Stimulated activated CD8-positive, alpha-beta memory T cell treated with anti-CD3 and anti-CD28 coated beads, Interleukin-12 subunit alpha, Interleukin-12 subunit beta, amount 100 ng/mL, for 24 hours (primary cell): Measurements from ENCODE around the gene KCNQ1OT1.

Experiments used
- DNase-seq: peaks from one replicate; pipeline ENCODE4 v3.0.0-alpha.2; 2020; ENCODE audit errors: extremely low read depth

KCNQ1OT1 gene

DNA sequence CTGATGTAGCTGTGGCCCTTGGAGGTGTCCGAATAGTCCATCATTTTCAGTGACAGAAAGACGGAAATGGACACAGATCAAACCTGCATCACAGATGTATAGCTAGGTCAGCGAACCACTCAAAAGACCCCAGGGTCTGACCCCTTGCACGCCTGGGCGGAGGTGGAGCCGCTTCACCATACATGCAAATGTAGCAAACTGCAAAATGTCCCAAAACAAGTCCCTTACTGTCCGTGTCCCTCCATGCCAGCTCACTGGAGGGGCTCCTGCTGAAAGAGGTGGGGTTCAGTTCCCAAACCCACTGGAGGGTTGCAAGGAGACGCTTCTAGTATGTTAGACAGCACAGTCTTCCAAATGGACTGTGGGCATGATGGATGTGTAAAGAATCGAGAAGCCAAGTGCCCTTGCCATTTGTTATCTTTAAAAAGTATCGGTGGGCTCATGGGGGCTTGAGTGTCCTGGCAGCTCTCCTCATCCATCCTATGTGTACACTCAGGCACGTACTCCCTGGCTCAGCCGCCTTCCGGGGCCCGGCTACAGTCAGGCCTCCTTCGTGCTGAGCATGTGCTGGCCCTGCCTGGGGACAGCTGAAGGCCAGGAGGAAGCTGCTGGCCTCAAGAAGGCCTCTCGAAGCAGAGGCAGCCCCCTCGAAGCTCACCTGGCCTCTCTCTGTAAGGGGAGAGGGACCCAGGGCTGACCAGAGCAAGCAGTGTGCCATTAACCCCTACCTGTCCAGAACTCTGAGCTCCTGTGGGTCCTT is 20.2 kb upstream of the KCNQ1OT1 start:
- DNase-seq: no peak

DNA sequence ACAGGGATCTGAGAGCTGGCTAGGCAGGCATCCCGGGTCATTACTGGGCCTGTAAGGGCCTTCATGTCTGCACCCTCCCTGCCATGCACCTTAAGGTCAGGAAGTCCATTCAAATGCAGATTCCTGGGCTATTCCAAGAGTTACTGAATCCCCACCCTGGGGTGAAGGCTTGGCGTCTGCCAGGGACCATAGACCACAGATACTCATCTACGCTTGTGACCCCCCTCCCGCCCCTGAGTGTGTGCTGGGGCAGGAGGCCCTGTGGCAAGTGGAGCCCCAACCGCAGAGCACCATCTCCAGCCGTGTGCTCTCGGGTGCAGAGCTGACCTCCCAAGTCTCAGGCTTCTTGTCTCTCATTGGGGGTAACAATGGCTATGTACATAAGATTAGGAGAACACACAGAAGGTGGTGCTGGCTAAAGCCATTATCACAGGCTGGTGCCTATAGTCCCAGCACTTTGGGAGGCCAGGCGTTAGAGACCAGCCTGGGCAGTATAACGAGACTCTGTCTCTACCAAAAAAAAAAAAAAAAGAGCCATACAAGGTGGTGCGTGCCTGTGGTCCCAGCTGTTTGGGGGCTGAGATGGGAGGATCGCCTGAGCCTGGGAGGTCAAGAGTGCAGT is 19.1 kb upstream of the KCNQ1OT1 start:
- no peak for DNase-seq

DNA sequence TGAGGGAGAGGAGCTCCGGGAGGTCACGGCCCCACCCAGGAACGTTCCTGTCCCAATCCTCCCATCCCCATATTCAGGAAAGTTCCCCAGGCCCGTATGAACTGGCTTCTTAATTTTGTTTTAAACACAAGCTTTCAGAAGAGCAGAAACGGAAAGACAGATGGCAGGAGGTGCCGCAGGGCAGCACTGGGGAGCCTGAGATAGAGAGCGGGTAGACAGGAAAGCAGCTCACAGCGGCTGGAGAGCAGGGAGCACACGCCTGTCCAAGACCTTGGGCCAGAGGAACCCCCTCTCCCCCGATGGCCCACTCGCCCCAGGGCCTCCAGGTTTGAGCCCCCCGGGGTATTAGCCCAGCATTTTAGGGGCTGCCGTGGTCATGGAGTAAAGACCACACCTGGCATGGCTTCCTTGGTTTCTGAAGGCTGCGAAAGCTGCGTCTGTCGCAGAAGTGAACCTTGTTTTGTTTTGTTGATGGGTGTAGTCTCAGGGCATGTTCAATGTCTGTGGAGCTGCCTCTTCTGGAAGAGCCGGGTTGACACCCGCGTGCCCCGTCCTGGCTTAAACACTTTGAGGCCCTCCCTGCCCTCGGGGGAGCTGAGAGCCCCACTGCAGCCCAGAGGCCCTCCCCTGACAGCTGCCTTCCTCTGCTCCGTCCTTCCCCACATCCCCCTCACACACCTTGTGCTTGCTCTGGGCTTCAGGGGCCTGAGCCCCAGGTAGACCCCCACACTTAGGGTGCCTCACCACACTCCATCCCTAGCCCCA is 17.9 kb upstream of the KCNQ1OT1 start:
- DNase-seq: no peak

DNA sequence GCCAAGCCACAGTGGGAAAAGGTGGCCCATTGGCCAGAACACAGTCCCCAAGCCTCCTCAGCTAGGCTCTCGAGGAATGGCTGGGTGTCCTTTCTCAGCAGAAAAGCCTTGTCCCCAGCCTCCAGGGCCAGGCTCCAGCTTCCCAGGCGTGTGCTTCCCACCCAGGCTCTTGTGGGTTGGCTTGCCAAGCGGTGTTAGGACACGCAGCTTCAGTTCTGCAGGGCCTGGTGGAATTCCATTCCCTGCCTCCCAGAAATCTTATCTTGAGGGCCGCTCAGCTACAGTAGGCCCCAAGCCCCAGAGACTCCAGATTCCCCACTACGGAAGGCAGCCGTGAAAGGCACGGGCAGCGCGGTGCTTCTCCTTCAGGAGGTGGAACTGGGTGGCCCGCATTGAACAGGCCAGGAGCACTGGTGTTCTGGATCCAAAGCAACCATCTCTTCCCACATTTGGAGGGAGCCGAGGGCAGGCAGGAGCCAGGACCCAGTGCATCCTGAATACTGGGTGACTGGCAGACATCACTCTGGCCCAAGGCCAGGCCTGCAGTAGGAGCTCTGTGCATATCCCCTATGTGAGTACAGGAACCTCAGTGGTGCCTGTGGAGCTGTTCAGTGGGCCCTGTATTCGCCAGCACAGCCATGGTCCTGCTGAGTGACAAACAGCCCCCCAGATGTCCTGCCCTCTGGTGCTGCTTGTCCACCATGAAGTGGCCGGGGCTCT is 16.7 kb upstream of the KCNQ1OT1 start:
- no peak for DNase-seq

DNA sequence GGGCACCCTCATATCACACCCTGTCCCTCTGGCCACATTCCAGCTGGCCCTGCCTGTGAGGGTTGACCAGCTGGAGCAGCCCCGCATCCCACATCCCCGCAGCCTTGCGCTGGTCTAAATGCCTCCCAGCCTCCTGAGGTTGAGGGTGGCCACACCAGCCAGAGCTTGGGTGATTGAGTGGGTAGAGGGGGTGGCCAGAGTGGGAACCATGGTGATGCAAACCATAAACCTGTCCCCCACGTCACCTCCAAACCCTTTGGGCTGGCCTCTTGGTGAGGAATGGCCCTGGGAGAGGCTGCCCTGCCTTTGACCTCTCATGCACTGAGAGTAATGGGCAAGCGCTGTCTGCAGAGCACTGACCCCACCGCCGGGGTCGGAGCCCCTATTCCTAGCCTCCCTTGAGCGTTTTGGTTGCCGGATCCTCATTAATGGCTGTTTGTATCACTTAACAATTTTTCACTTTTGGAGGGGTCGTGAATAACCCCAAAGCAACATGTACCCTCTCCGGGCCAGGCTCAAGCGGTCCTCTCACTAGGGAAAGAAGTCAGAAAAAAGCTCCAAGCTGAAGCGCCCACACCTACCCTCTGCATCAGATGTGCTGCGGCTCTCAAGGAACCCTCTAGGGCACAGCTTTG is 16.0 kb upstream of the KCNQ1OT1 start:
- DNase-seq: no peak

DNA sequence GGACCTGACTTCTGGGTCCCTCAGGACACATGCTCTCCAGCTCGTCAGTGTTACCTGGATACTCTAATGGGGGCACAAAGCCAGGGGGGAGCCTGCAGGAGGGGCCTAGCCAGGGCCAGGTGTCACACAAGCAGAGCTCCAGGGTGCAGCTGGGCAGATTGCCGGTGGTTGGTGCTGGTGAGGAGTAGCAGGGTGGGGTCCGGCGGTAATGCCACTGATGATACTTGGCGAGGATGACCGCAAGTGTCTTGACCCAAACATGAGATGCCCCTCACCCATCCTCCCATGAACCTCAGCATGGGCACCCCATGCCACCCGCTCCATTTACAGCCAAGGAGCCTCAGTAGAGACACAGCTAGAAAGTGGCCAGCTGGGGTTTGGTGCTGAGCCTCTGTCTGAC is 15.1 kb upstream of the KCNQ1OT1 start:
- no peak for DNase-seq

DNA sequence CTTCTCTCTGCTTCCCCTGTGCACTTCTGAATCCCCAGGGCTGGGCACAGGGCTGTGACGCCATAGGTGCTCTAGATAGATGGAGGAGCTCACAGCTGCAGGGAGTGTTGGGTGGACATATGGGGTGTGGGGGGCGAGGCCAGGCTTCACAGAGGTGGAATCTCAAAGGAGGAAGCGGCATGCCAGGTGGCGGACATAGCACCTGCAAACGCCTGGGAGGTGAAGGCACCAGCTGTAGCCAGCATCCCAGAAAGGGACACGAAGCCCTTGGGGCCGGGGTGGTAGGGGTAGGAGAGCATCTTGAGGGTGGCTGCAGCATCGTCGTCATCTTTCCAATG is 14.6 kb upstream of the KCNQ1OT1 start:
- DNase-seq: no peak

DNA sequence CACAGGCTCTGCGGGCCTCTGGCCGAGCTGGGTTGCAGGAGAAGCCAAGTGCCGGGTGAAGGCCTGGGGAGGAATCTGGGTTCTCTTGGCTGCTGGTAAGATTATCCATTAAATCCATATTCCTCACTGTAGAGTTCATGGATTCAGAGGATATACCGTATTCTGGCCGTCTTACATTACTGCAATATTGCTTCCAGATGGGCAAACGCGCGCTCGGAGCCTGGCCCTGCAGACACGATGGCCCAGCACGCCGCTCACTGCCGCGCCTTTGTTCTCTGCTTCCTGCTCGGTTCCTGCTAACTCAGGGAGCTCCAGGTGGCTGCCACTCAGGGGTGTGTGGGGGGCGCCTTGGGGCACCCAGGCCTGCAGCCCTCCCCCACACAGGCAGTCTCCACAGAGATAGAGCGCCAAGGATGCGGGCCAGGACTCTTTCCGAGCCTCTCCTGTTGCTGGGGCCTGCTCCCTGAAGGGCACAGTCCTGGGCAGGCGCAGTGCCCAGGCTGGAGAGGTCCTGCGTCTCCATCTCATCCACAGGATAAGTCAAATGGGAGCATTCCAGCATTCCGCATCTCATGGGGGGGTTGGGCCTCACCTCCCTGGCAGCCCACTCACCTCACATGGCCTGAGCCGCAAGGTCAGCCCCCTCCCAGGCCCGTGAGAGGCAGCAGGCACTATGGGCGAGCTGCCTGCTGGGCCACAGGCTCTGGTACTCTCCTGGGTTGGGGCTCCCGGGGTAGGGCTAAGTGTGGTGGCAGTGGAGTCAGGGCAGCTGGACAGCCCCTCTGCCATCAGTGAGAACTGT is 14.1 kb upstream of the KCNQ1OT1 start:
- no peak for DNase-seq

DNA sequence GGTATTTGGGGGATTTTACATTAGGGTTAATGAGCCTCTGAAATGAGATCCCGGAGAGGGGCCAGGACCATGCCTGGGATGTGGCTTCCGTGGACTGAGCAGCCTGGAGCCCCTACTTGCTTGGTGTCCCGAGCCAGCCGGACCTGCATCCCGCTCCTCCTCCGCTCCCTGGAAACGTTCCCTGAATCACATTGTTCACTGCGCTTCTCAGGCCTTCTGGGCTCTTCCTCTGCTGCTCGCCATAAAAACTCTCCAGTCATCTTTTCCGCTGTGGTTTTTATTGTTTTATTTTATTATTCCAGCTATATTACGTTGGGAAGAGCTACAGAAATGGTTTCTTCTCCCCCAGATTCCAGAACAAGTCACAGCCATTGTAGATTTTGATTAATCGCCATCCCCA is 13.3 kb upstream of the KCNQ1OT1 start:
- no peak for DNase-seq

DNA sequence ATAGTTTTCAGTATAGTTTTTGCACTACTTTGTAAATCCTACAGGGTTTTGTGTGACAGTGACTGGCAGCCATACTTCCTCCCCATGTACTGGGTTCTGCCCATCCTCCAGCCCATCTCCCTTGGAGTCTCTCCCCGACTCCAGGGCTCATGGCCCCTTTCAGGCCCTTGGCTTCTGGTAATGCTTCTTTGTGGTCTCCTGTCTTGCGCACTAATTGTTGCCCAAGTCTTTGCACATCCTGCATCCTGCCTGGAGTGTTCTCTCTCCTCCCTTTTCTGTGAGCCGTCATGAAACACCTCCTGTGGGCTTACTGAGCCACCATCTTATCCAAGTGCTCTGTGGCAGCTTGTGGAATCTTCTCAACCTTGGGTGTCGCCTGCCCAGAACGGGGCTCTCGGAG is 11.4 kb upstream of the KCNQ1OT1 start:
- DNase-seq: no peak

DNA sequence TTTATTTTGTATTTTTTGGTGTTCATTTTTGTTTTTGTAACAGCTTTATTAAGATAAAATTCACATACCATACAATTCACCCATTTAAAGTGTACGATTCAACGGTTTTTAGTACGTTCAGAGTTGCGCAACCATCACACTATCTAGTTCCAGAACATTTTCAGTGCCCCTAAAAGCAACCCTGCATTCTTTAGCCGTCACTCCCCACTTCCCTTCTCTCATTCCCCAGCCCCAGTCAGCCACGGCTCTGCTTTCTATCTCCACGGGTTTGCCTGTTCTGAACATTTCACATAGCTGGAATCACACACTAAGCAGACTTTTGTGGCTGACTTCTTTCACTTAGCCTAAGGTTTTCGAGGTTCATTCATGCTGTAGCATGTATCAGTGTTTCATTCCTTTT is 9.6 kb upstream of the KCNQ1OT1 start:
- DNase-seq: no peak

DNA sequence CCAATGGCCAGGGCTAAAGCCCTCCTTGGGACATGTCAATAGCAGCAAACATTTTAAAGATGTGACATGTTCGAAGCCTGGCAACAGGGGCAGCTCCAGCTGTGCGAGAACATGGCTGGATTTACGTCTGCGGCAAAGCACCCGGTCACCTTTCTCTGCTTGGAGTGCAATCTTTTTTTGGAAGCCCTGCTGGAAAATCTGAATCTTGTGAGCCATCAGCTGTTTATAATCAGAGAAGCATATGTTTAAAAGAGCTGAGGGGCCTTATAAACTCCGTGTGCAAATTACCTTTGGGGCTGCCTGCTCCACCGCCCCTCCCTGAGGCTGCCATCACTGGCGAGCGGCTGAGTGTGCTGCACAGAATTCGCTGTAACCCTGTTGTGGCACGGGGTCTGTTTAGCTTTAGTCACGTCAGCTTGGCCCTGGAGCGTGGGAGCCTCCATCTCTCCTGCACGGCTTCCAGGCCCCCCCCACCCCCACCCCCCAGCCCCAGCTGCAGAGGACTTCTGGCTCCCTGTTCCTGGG is 9.0 kb upstream of the KCNQ1OT1 start:
- DNase-seq: no peak

DNA sequence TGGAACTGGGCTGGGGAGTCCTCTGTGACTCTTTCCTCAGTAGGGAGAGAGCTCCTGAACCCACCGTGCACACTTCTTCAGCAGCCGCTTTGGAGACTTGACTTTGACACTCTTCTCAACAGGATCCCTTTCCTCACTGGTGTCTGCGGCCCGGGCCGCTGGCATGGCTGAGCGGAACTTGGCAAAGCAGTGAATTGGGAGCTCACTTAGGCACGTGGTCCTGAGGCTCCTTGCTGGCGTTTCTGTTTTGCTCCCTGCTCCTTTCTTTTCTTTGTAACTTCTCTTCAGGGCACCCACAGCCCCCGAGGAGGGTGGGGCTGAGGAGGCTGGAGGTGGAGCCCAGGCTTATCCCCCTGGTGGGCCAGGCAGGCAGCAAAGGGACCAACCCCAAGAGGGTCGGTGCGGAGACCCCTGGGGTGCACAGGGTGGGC is 8.4 kb upstream of the KCNQ1OT1 start:
- DNase-seq: no peak

DNA sequence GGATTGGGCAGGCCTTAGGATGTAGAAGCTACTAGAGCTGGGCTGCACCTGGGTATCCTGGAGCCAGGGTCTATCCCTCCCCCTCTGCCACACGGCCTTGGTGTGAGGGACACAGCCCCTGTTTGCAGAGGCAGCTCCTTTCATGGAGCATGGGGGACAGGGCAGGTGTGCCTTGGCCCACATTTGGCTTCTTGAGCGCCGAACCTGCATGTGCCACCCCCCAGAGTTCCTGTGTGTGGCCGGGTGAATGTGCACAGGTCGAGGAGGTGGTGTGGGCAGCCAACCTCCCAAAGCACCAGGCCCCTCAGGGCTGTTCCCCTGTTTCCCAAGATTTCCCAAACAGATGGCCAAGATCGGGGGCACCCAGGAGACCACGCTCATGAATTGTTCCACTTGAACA is 7.9 kb upstream of the KCNQ1OT1 start:
- DNase-seq: no peak

DNA sequence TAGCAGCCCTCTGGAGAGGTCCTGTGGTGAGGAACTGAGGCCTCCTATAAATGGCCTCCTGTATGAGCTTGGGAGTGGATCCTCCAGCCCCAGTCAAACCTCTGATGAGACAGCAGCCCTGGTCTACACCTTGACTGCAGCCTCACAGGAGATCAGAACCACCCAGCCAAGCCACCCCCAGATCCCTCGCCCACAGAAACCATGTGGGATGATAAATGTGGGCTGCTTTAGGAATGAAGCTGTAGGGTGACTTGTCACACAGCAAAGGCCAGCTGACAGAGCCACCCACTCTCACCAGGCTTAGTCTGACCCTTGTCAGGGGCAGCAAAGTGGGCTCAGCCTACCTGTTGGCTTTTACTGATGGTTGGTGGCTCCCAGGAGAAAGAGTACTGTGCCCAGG is 6.5 kb upstream of the KCNQ1OT1 start:
- DNase-seq: no peak

DNA sequence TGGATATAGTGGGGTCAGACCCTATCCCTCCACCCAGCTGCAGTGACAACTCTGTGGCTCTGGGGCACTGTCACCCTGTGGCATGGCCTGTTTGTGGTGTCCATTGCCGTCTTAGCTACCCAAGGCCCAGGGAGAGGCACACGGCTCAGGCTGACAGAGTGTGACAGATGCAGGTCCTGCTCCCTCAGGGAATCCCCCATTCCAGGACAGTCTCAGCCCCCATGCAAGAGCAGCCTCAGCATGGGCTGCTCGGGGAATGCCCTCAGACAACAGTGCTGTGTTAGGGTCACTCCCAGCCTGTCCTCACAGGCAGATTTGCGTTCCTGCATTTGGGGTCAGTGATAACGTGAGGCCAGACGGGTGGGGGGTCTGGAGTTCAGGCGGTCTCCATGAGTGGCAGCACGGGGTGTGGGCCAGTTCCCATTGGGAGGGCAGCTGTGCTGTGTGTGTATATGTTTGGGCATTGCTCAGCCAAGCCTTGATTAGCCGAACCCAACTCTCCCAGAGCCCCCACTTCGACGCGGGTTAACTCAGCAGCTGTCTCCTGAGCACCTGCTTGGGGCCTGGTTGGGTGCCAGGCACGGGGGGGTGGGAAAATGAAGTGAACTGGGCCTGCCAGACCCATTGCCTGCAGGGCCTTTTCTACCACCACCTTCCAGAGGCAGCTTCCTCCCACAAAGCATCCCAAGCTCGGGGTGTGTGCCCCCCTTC is 5.3 kb upstream of the KCNQ1OT1 start:
- DNase-seq: no peak

DNA sequence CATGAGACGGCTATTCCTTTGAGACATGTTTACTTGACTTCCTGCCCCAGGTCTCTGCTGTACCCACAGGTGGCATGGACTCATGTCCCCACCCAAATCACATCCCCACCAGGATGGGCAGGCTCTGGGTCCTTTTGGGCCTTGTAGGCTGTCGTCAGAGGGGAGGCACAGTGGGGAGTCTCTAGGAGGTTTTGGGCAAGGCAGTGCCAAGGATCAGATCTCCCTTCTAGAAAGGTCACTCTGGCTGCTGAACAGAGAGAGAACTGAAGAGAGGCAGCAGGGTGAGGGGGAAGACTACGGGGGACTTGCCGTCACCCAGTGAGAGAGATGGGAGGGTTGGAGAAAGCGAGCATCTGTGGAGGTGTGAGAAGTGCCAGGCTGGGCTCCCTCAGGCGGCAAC is 4.6 kb upstream of the KCNQ1OT1 start:
- no peak for DNase-seq

DNA sequence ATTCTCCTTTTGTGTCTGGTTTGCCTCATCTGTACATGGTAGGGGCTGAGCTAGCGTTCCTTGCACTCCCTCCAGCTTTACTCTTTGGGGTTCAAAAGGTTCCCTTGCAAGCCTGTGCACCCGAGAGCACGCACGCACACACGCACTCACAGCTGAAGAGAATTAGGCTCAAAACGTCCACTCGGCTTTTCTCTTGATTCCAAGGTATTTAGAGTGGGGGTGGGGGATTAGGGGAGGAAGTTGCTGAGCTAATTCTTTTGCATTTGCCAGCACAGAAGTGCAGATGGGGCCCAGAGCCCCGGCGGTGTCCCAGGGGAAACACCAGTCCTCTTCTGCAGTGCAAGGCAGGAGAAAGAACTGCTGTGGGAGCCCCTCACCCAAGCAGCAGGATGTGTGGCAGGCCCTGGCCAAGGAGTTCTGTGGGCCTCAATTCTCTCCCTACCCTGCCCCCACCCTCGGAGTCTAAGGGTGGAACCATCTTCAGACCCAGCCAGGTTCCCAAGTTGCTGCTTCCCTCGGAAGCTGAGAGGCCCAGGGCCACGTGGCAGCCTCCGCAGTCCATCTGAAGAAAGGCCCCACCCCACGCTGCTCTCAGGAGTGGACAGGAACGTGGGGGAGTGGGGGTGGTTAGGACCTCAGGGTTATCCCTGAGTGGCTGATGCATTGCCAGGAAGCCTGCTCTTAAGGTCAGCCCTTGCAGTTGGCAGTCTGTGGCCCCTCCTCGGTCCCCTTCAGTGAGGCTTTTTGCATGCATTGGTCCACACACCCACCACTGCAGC is 3.8 kb upstream of the KCNQ1OT1 start:
- no peak for DNase-seq

DNA sequence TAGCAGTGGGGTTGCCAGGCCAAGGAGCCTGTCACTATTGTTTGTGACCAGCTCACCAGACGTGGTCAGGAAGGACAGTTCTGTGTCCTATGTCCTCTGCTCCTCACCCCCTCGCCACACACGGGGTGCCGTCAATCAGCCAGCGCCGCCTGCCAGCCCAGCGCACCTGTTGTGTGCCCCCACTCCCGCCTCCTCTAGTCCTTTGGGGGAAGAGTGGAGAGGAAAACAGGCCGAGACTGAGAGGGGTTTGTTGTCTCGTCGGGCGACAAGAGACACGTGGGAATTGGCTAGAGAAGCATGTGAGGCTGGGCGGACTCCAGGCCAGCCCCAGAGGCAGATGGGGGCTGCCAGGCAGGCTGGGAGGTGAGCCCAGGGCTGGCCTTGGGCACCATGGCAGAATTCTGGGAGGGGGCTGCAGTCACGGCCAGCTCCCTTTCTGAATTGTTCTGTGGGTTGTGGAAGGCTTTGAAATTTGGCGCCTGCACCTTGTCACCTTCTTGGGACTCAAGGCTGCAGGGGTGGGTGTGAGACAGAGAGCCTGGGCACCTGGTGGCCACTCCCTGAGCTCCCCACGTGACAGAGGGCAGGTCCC is 3.1 kb upstream of the KCNQ1OT1 start:
- no peak for DNase-seq
